Stomach (tissue), 4 donors: ENCODE results near the gene MPV17L2.
A peak's percentile ranks its signal among the peaks of the same experiment; 100 is the strongest.

ENCODE experiments used
- CTCF ChIP-seq, 7 experiments: fragments of 450-650 bp in 4 of 7; fragments of 200-600 bp in 3 of 7; sonication (generic) in 3 of 7; IDR thresholded peaks; one replicate each; pipeline ENCODE4 v1.5.1; 2016 to 2019; ENCODE audit warnings: antibody characterized with exemption in 7 of 7, control low read depth in 2 of 7, mild to moderate bottlenecking in 1 of 7
- POLR2A ChIP-seq, 4 donors: fragments of 450-650 bp; IDR thresholded peaks; one replicate each; pipeline ENCODE4 v1.6.1; 2016; ENCODE audit warnings: antibody characterized with exemption in 4 of 4, control low read depth in 2 of 4, mild to moderate bottlenecking in 1 of 4, moderate library complexity in 1 of 4
- POLR2AphosphoS5 ChIP-seq, 3 donors: sonication (generic); formaldehyde crosslinking; IDR thresholded peaks; one replicate each; pipeline ENCODE4 v1.6.1; 2016; ENCODE audit warnings: antibody characterized with exemption in 3 of 3

GRCh38 chr19:18160971-18161635 is 31.9 kb upstream of the MPV17L2 start:
- TF ChIP-seq POLR2A (IDR thresholded peaks at IDR 0.05) = no peak
- peak in 2 of 3 donors; percentile 2 to 21 for TF ChIP-seq POLR2AphosphoS5 (IDR thresholded peaks at IDR 0.05)
- peak in 3 of 7 experiments; percentile 48 to 98 (median 58) for TF ChIP-seq CTCF (IDR thresholded peaks at IDR 0.05)
